Ramos (cell line): Measurements from ENCODE around the gene LRP11.
"Not testable (repeated sequence)": the region's sequence is repeated elsewhere in the genome, so short reads cannot be mapped to it uniquely, and the experiment has no call there.

ENCODE experiments used
- in situ Hi-C: fragments of 300-500 bp; cut with MboI; formaldehyde crosslinking; loops from one replicate; pipeline ENCODE4 v1.14.3; 2022; ENCODE audit warnings: low sequenced_read_pairs; ENCODE audit not compliant: unreplicated experiment

The LRP11 gene

GRCh38 chr6:149854532-149854931 lies 9.6 kb downstream of the LRP11 start:
- in situ Hi-C loops = no loop called here

- in situ Hi-C loops = not testable (repeated sequence)
These were observed 10.1 kb downstream of the LRP11 start for GRCh38 chr6:149854017-149854416.

GRCh38 chr6:149852881-149853280 lies 11.3 kb downstream of the LRP11 start:
- in situ Hi-C loops = no loop called here

- in situ Hi-C loops = no loop called here
These were observed 12.0 kb downstream of the LRP11 start for GRCh38 chr6:149852180-149852579.

DNA sequence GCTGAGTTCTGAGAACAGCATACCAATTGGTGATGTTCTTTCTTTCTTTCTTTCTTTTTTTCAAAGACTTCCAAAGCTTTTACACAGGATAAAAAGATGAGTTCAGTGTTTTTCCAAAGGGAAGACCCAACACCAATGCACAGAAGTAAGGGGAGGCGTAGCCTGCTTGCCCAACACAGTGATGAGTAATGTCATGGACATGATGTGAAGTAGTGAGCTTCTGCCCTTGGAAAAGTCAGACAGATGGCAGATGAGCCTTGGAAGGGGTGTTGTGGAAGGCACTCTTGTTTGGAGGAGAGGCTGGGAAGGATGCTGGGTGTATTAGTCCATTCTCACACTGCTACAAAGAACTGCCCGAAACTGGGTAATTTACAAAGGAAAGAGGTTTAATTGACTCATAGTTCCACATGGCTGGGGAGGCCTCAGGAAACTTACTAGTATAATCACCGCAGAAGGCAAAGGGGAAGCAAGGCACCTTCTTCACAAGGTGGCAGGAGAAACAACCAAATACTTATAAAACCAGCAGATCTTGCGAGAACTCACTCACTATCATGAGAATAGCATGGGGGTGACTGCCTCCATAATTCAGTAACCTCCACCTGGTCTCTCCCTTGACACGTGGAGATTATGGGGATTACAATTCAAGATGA lies 12.6 kb downstream of the LRP11 start:
- in situ Hi-C loops = no loop called here

DNA sequence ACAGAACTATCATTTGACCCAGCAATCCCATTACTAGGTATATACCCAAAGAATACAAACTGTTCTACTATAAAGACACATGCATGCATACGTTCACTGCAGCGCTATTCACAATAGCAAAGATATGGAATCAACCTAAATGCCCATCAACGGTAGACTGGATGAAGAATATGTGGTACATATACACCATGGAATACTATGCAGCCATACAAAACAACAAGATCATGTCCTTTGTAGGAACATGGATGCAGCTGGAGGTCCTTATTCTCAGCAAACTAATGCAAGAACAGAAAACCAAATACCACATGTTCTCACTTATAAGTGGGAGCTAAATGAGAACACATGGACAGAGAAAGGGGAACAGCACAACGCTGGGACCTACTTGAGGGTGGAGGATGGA lies 15.8 kb downstream of the LRP11 start:
- in situ Hi-C loops = loop anchor here (10.0 kb wide), 1 partner anchor 156 kb away; no protein-coding TSS in a partner anchor

DNA sequence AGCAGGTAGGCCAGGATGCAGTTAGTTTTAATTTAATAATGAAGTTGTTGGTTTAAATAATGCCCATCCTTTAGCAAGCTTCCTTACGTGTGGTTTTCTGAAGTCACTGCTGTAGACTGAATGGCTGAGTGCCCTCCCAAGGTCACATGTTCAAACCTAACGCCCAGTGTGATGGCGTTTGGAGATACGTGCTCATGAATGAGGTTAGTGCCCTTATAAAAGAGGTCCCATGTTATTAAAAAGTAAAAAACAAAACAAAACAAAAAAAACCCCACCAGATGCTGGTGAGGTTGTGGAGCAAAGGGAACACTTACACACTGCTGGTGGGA lies 16.3 kb downstream of the LRP11 start:
- in situ Hi-C loops = loop anchor here (10.0 kb wide), 1 partner anchor 157 kb away; no protein-coding TSS in a partner anchor

GRCh38 chr6:149846321-149846720 lies 17.8 kb downstream of the LRP11 start:
- in situ Hi-C loops = loop anchor here (10.0 kb wide), 1 partner anchor 158 kb away; no protein-coding TSS in a partner anchor

DNA sequence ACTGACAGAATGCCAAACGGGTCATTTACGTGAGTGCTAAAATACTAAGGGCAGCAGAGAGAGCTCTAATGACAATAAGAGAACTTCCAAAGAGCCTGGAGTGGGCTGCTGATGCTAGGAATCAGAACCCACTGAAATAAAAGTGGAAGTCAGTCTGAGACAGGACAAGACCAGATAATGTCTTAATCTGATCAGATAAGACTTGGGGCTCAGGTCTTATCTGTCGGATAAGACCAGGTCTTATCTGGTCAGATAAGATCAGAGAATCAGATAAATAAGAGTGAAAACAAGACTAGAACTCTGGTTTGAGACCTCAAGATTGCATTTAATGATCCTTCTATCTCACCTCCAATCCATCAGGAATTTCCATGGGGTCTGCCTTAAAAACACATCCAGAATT lies 18.6 kb downstream of the LRP11 start:
- in situ Hi-C loops = loop anchor here (10.0 kb wide), 1 partner anchor 159 kb away; no protein-coding TSS in a partner anchor

DNA sequence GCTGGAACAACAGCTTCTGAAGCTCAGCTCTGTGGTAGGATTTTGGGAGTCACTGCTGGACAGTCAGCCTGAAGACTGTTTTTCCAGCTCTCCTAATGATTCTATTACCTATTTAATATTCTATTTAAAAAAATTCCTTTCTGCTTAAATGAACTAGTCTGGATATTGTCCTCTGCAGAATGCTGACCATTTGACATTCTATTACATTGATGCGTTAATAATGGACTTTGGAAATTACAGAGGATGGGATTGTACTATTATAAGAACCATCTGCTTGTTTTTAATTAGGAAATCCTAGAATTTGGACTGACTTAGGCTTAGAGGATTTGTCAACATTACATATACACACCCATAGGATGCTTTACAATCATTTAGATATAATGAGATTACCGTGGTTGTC lies 19.7 kb downstream of the LRP11 start:
- in situ Hi-C loops = loop anchor here (10.0 kb wide), 1 partner anchor 160 kb away; no protein-coding TSS in a partner anchor

DNA sequence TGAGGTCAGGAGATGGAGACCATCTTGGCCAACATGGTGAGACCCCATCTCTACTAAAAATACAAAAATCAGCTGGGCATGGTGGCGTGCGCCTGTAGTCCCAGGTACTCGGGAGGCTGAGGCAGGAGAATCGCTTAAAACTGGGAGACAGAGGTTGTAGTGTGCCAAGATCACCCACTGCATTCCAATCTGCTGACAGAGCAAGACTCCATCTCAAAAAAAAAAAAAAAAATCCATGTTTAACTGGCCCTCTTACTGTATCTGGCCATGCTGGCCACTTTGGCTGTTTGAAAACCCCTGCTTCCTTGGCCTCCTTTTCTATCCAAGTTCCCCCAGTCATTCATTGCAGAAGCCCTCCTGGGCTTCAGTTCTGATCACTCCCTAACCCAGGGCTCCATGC lies 20.1 kb downstream of the LRP11 start:
- in situ Hi-C loops = loop anchor here (10.0 kb wide), 1 partner anchor 161 kb away; no protein-coding TSS in a partner anchor

GRCh38 chr6:149843051-149843633 lies 21.0 kb downstream of the LRP11 start:
- in situ Hi-C loops = loop anchor here (10.0 kb wide), 1 partner anchor 162 kb away; no protein-coding TSS in a partner anchor

DNA sequence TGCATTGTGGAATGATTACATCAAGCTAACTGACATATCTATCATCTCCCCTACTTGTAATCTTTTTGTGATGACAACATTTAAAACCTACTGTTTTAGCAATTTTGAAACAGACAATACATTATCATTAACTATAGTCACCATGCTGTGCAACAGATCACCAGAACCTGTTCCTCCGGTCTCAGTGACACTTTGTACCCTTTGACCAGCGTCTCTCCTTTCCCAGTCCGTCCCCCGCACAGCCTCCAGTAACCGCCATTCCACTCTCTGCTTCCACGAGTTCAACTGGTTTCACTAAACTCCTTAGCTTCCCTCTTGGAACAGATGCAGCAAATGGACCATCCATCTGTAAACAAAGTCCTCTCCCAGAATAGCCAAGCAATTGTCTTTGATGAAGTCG lies 21.8 kb downstream of the LRP11 start:
- in situ Hi-C loops = loop anchor here (10.0 kb wide), 1 partner anchor 162 kb away; no protein-coding TSS in a partner anchor

GRCh38 chr6:149840345-149841075 lies 23.6 kb downstream of the LRP11 start:
- in situ Hi-C loops = loop anchor here (10.0 kb wide), 1 partner anchor 164 kb away; no protein-coding TSS in a partner anchor

GRCh38 chr6:149834513-149835481 lies 29.4 kb downstream of the LRP11 start:
- in situ Hi-C loops = loop anchor here (5.0 kb wide), 1 partner anchor 98 kb away; no protein-coding TSS in a partner anchor

GRCh38 chr6:149833651-149834050 lies 30.5 kb downstream of the LRP11 start:
- in situ Hi-C loops = loop anchor here (5.0 kb wide), 1 partner anchor 99 kb away; no protein-coding TSS in a partner anchor

- in situ Hi-C loops = loop anchor here (5.0 kb wide), 1 partner anchor 101 kb away; no protein-coding TSS in a partner anchor
These were observed 32.8 kb downstream of the LRP11 start for GRCh38 chr6:149831308-149831820.

DNA sequence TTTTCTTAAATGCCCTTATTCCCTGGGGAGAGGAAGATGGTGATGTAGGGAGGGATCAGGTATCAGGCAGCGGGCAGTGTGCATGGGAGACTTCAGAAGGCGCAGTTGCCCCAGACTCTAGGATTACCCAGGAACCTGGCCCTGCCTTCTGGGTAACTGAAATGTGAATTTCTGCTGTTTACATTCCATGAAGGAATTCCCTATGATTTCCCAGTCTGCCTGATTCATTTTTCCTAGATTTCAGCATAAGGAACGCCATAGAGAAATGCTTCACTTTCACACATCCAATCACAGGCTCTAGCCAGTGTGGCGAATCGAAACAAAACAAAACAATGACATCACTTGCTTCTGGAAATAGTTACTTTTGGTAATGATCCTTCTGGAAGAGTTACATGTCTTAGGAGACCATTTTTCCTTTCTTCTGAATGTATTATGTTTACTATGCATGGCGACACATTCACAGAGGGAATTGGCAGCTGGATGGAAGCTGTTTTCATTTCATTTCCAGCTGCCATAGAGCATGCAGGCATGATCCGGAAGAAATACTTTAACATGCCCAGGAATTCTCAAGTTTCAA lies 33.3 kb downstream of the LRP11 start:
- in situ Hi-C loops = loop anchor here (5.0 kb wide), 1 partner anchor 101 kb away; no protein-coding TSS in a partner anchor

- in situ Hi-C loops = no loop called here
These were observed 38.9 kb downstream of the LRP11 start for GRCh38 chr6:149825292-149825691.
